Stimulated activated CD4-positive, alpha-beta T cell treated with anti-CD3 and anti-CD28 coated beads, TNF-alpha, amount 100 ng/mL, for 24 hours (primary cell): ENCODE results near the gene SLC16A7.

Experiments used
- DNase-seq, 3 experiments: peaks; one replicate each; pipeline ENCODE4 v3.0.0-alpha.2; 2020; ENCODE audit warnings: low read depth in 3 of 3

The SLC16A7 gene

DNA sequence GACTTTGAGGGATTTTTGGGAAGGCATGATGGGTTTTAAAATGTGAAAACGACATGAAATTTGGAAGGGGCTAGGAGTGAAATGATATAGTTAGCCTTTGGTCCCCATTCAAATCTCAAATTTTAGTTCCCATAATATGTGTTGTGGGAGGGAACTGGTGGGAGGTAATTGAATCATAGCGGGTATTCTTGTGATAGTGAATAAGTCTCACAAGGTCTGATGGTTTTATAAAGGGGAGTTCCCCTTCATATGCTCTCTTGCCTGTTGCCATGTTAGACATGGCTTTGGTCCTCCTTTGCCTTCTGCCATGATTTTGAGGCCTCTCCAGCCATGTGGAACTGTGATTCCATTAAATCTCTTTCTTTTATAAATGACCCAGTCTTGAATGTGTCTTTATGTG lies 72.8 kb downstream of the SLC16A7 start:
- no peak for DNase-seq

DNA sequence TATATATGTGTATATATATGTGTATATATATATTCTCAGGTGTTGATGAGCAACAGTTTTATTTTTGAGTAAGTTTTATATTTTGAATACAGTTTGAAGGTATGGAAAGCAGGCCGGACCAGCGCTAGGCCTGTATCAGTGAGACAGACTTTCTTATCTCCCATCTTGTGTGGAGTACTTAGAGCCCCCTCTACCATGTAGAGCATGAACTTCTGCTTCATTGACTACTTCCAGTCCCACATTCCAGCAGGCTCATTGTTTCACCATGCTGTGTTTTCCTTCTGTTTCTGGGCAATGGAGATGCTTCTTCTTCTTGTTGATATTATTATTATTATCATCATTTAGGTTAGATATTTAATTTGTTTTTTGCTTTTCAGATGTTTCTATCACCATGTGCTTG lies 76.4 kb downstream of the SLC16A7 start:
- DNase-seq: no peak

DNA sequence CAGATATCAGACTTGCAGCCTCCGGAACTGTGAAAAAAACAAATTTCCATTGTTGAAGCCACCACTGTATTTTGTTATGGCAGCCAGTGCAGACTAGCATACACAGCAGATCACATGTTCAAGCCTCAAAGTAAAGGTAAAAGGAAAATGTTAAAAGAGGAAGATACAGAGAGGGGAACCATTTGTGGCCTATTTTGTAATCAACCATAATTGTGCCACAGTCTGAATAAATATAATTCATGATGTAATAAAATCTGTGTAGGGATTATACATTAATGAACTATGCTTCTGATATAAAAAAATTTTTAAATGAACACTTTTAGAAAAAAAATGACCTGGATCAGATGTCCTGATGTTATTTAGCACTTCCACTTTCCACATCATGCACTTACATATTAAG lies 79.6 kb downstream of the SLC16A7 start:
- no peak for DNase-seq

DNA sequence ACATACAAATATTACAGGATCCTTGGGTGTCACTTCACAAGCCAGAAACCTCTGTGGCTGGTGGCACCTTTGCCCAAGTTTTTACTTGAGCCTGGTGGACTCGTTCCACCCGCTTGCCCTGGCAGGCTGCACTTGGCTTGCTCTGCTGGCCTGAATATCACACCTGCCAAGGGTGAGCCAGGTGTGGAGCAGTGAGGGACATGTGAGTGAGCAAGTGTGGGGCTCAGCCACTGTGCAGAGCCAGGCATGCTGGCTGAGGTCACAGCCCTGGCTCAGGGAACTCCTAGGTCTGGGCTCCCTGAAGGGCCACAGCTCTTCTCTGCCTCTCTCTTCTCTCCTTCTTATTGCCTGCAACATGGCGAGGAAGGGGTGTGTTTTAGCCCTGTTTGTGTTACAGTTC lies 82.0 kb downstream of the SLC16A7 start:
- DNase-seq: no peak

DNA sequence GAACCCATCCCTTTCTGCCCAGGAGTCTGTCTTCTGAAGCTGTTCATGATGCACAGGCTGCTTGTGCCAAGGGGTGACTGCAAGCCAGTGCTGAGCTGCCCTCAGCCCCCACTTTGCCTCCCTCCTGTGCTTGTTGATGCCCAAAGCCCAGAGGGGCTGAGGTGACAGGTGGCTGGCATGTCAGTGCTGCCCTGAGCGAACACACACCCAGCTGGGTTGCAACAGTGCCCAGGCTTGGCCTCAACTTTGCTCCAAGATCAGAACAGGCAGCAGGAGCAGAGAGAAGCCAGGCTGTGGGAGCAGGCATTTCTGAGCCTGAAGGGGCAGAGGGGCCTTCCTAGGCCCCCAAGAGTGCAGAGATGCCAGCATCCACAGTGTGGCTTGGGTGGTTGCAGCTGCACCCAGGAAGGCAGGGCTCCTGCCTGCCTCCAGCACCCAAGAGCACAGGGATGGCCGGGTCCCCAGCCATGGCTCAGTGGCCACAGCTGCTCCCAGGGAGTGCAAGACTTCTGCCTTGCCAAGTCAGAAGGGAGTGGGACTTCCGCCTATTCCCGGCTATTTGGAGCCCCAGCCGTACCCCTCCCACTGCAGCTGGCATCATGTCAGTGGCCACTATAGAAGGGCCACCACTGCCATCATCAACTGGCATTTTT lies 83.1 kb downstream of the SLC16A7 start:
- DNase-seq: no peak

DNA sequence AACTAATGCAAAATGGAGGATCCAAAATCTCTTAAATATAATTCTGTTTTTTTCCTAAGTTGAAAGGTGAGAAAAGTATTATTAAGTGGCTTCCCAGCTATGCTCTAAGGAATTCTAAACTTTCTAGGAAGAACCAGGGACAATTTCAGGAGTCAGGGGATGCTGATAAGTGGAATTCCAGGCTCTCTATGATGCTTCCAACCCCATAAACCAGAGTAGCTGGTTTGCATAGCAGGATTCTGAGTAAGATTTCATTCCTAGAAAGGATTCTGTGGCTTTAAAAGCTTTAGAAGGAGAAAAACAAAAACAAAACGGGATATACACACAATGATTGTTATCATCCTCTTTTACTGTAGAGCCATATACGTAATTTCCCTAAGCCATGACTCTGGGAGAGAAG lies 93.9 kb downstream of the SLC16A7 start:
- DNase-seq: no peak

DNA sequence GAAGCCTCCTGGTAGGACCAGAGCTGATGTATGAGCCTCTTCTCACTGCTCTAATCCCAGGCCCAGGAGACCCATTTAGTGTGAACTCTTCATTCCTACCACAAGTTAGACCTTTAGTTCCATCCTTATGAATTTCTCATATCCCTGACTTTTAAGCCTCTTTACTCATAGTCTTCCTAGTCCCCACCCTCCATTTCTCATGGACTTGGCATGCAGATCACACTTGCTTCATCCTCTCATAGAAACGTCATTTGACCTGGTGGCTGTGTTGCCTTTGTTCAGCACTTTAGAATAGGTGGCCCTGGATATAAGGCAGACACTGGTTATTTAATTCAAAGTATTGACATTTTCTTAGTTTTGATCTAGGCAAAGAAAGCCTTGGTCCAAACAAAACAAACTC lies 99.5 kb downstream of the SLC16A7 start:
- DNase-seq: no peak

DNA sequence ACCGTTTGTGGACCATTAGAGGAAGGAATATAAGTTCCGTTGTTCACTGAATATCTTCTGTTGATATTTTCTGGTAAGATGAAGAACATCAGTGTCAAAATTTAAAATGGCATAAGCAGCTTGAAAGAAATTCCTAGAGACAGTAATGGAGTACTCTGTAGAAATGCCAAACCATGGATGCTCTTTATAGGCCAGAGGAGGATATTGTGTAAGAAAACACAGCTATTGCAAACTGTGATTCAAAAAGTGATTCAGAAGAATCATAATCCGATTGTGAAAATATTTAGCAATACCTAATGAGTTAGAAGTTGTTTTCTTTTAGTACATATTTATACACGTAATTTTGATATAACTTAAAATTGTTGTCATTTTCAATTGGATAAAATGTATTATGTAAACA lies 102.8 kb downstream of the SLC16A7 start:
- no peak for DNase-seq

DNA sequence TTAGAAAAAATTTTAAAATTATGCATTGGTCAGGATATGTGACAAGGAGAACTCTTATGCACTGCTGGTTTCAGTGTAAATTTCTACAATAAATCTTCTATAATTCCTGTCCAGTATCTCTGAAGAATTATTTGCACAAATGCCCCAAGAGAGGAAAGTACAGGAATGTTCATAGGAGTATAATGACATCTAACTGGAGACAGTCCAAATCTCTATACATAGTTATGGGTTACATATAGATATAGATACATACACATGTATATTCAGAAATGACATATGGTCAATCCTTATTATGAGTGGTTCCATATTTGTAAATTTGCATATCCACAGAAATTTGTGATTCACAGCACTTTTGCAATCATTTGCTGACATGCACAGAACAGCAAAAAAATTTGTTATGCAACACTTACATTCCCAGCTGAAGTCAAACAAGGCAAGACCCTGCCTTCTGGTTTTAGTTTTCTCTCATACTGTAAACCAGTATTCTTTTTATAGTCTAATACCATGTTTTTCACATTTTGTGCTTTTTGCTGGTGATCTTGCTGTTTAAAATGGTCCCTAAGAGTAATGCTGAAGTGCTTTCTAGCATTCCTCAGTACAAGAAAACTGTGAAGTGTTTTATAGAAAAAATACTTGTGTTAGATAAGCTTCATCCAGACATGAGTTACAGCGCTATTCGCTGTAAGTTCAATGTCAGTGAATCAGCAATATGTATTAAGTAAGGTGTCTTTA lies 103.8 kb downstream of the SLC16A7 start:
- DNase-seq: no peak

DNA sequence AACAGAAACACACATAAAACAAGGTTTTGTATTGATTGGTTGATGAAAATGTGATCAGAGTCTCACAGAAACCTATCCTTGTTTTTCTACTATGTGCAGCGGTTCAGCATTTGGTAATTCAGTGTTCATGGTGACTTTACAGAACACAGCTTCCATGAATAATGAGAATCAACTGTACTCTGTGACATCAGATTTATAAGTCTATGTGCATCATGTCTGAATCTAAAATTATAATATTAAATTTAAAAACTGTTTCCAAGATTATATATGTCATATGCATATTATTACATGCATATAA lies 104.3 kb downstream of the SLC16A7 start:
- DNase-seq: no peak

DNA sequence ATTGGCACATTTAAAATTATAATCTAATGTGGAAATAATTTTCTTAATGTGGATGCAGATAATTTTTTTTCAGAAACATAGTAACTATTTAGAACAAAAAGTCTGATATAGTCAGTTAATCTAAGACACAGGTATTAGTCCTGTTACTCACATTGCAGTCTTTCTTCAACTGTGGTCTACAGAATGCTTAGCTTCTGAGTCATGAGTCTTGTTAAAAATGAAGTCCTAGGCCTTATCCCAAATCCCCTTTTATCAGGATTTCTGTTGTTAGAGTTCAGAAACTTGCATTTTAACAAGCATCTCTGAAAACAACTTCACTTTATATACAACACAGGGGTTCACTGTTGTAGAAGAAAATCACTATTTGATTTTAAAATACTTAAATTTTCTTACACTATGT lies 112.2 kb downstream of the SLC16A7 start:
- DNase-seq: no peak

DNA sequence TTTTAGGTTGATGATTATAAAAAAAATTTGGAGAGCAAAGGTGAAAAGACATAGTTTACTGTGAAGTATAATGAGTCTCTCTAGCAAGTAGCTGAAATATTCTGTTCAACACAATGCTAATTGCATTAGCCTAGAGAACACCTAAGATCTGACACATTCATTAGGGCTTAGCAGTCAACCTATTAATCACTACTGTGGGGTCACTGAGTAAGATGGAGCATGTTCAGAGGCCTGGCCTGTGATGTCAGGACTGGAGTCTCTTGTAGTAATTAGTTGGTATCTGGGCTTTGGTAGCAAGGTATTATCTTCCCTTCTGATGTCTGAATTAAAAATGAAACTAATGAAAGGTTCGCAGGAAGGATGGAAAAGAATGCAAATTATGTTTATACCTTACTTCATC lies 112.7 kb downstream of the SLC16A7 start:
- no peak for DNase-seq

DNA sequence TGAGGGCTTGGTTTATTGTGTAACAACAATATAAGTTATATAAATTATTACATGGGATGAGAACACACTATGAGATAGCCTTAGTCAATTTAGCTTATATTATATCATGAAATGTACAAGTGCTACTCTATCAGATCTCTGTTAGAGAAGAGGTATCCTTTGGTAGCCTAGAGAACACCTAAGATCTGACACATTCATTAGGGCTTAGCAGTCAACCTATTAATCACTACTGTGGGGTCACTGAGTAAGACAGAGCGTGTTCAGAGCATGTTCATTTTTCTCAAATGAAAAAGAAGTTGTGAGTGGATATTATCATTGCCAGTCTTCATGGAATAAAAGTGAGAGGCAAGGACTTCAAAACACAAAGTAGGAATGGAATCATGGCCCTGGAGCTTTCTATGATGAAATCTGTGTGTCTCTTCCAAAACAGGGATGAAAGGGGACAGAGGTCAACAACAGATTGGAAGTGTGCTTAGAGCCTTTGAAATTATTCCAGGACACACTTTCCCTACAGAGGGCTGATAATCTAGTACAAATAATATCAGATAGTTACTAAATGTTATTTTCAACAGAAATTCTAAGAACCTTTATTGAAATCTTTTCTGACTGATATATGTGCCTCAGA lies 114.3 kb downstream of the SLC16A7 start:
- no peak for DNase-seq

DNA sequence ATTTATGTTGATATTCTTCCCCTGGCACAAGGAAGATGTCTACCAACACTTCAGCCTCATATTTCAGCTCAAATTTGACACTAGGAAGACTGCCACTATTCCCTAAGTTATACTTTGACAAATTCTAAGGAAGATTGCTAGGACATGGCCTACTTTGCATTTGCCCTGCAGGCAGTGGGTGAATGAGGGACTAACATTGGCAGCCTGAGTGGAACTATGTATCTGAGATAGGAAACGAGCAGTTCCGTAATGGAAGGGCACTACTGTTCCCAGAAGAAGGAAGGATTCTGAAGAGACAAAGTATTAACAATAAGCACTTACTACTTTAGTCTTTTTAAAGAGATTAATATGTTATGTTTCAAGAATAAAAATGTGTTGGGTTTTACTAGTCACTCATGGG lies 115.1 kb downstream of the SLC16A7 start:
- no peak for DNase-seq

DNA sequence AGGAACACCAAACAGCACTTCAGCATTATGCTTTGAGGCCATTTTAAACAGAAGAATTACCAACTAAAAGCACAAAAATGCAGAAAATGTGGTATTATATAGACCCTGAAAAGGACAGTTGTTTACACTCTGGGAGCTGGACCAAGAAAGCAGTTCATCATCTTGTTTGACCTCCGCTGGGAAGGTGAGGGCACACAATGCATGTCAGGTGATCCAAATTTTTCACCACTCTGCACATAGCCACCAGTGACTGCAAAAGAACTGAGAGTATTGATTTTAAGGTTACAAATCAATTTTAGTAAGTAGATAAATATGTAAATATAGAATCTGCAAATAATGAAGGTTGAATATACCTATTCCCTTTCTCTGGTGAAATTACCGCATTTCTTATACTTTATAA lies 119.6 kb downstream of the SLC16A7 start:
- DNase-seq: no peak

DNA sequence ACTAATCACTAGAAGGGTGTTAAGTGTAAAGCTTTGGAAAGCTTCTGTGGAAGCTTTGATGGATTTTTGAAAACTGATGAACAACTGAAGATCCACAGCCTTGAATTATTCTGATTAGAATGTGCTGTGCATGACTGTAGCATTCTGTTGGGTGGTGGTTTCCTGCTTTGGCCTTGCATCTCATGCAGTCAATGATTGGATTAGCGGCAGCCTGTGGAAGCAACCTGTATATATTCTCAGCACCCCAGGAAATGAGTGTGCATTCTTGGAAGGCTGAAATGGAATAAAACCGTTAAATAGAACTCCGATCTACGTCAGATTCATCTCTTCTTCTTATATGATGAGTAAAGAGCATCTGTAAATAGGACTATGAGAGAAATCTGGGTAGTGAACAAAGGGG lies 120.2 kb downstream of the SLC16A7 start:
- DNase-seq: no peak

DNA sequence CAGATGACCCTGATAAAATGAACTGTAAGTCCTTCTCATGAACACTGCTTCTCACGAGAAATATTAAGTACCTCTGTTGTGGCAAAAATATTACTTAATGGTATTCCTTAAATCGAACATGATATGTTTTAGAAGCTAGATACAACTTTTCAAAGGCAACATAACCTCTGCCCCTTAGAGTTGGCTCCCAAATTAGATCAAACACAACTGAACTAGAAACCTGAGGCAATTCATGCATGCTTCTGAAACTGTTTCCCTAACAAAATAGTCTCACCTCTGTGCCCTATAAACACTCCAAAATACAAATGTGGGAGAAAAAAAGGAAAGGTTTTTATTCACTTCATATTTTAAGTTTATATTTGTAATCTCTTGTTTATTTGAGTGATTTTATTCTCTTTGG lies 121.6 kb downstream of the SLC16A7 start:
- no peak for DNase-seq

DNA sequence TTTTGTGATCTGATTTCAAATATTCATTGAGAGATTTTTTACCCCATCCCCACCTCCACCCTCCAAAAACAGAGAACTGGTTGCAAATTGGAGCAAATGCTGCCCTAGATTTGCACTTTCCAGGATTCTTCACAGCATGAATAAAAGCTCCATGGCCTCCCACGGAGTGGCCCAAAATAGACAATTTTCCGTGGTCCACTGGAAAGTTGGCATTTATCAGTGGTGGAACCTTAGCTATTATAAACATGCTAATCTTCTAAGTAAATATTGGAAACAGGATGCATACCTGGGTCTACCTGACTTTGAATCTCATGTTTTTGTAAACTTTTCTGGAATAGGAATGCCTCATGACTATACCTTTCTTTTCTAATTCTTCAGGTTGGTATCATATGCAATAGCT lies 123.9 kb downstream of the SLC16A7 start:
- no peak for DNase-seq

DNA sequence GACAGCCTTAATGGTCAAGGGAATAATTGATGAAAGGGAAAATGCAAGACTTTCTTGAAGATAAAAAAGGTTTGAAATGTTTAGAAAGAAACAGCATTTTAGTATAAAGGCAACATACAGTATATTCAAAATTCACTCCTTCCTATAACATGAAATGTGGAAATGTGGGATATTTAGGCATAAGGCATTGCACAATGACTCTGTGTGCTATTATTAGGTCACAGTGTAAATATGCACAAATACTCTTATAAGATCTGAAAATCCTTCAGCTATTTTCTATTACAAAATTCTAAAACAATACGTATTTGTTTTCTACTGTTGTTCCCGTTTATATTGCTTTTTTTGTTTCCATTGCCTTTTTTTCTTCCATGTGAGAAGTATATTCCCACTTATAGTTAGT lies 127.7 kb downstream of the SLC16A7 start:
- no peak for DNase-seq

DNA sequence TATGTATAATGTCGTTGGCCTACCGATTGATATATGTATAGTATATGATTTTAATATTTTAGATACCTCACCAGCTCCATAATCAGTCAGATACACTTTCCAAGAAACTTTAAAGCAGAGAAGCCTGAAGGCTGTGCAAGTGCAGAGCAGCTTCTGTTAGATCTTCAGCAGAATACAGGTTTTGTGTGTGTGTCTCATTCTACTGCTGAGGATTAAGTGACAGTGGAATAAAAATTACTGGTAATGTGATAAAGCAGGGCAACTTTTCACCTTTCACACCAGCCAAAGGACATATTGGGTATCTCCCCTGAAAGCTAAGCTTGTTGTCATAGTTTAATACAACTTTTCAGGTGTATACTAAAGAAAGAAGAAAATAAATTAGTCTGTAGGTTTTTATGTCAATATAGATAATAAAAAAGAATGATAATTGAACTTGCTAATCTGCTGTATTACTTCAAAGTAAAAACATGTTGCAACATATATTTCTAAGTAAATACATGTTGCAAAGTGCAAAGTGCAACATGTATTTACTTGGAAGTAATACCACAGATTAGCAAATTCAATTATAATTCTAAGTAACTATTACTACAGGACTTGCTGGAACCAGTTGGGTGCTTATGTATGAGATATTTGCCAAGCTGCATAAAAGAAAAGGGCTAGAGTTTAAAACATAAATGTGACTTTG lies 128.3 kb downstream of the SLC16A7 start:
- no peak for DNase-seq

DNA sequence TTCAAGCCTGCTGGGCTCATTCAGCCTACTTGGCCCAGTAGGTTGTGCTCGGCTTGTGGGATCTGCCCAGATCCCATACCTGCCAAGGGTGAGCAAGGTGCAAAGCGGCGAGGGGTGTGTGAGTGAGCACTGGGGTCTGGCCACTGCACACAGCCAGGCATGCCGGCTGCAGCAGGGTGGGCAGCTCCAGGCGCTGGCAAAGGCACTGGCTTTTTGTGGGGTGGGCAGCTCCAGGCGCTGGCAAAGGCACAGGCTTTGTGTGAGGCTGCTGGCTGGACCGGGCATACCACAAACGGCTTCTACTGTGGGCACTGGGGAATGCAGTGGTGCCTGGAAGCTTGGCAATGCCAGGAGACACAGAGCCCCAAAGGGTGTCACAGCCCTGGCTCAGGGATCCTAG lies 137.4 kb downstream of the SLC16A7 start:
- no peak for DNase-seq

DNA sequence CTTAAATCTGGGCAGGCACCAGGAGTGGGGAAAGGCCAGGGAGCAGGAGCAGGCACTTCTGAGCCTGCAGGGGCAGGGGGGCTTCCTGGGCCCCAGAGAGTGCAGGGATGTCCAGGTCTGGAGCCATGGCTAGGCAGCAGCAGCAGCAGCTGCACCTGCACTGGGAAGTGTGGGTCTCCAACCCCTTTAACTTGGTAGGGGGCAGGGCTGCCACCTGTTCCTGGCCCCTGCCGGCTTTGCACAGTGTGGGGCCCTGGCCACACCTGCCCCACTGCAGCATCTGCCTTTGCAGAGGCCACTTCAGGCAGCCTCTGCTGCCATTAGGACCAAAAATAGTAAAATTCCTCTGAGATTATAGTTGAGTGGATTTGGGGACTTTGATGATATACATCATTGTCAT lies 138.5 kb downstream of the SLC16A7 start:
- DNase-seq: no peak

DNA sequence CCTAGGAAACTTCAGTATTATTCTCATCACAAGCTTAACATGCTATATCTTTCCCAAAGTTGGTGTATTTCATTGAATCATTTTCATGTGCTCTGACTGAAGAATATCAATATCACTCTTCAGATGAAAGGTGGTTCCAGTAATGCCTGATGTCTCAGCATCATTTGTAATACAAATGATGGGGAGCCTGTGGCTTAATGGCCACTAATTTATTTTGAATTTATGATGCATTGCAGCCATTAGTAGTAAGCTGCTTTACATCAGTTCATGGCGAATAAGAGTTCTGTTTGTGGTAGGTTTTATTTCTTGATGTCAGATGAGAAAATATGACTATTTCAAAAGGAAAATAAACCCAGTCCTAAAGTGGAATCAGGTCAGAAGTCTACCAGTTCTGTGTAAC lies 139.4 kb downstream of the SLC16A7 start:
- DNase-seq: no peak
